Dedifferentiated amniotic fluid mesenchymal stem cell (primary cell): ENCODE results near the gene AAR2.
A peak's percentile ranks its signal among the peaks of the same experiment; 100 is the strongest.

Experiments used
- DNase-seq: peaks from one replicate; pipeline ENCODE4 v3.0.0-alpha.2; 2016; ENCODE audit errors: extremely low spot score

Gene AAR2, protein sequence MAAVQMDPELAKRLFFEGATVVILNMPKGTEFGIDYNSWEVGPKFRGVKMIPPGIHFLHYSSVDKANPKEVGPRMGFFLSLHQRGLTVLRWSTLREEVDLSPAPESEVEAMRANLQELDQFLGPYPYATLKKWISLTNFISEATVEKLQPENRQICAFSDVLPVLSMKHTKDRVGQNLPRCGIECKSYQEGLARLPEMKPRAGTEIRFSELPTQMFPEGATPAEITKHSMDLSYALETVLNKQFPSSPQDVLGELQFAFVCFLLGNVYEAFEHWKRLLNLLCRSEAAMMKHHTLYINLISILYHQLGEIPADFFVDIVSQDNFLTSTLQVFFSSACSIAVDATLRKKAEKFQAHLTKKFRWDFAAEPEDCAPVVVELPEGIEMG

DNA sequence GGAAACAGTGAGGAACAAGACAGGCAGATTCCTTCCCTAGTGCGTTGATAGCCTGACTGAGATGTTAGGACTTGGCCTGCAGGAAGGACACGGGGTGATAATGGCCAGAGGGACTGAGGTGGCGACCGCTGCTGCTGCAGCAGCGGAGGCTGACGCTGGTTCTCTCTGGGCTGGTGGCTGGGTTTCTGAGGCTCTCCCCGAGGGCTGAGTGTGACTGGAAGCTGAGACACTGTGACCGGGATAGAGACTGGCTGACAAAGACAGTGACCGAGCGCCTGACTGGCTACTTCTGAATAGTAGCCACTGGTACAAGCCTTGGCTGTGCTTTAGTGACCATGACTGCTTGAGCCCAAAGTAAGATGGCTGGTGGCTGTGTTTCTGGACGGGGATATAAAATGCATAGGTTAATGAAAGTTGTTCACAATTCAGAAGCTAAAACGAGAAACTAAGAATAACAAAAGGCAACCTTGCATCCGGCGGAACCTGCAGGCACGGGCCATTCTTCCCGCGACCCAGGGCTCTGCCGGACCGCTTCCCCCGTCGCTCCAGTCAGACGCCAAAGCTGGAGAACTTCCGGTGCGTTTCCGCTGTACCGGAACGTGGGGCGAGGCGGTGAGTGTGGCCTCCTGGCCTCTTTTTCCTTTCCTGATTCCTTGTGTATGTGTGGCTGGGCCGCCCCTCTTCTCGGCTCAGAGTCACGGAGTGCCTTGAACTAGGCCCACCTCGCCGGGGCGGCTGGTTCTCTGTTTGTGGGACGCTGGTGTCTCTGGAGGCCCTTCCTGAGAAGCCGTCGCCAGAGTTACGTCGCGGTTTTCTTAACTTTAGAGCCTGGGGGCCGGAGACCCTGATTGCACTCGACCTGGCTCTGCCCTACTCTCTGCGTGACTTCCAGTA lies at the start of gene AAR2:
TSS of gene AAR2 (plus strand) at position 587 of the 894 bp plus-strand sequence. CDS start 3,391 bp downstream, outside the sequence.
- peak; percentile 58 for DNase-seq

DNA sequence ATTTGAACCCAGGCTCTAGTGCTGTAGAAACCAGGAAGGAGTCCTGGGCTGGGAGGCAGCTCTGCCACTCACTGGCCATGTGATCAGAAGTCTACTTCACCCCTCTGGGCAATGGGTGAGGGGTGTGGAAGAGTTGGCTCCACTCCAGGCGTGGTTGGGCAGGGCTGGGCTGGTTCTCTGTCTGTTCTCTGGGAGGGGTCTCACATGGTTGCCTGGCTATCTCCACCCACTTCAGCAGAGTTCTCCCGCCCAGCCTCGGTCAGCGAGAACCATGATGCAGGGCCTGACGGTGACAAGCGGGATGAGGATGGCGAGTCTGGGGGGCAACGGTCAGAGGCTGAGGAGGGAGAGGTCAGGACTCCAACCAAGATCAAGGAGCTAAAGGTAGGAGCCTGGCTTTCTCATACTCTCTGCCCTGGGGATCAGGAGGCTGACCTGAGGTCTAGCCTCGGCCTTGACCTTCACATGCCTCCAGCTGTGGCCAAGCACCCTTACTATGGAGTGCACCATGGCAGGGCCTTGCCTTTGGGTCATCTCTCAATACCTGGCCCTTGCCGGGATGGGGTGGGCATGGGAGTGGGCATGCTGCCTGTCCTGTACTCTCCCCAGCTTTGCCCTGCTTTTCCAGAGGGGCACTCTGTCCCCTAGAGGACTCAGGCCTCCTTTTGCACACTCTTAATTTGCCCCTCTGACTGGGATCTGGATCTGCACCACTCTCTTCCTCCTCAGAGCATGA lies 42.1 kb upstream of the AAR2 start:
- DNase-seq, result no peak

DNA sequence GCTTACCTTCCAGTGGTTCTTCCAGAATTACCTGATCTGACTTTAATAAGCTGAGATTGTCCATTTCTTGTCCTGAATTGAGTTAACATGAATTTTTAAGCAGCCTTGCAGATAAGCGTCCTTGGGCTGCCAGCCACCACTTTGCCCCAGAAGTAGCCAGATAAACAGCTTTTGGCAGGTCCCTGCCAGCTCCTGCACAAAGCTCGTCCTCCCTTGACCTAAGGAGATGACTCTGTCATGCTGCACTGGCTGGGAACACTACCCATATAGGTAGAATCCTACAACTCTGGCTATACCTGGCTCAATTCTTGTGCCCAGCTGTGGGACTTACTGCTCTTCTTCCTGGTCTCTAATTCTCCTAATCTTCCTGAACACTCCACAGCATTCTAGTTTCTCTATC lies 39.6 kb upstream of the AAR2 start:
- DNase-seq, result no peak

DNA sequence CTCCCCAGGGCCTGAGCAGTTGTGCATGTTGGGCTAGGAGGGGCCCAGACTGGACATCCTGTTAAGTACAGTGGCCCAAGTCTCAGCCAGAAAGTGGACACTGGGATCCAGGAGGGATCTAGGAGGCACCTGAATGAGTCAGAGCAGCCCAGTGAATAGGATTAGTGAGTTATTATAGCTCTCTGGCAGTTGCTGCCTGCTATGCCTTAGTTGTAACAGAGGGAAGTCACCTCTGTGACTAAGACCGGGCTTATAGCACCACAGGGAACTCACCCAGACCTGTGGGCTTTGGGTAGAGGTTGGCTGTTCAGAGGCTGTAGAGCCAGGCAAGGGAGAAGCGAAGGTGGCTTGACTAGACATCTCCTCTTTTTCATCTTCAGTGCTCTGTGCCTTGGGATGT lies 39.0 kb upstream of the AAR2 start:
- DNase-seq, result no peak

DNA sequence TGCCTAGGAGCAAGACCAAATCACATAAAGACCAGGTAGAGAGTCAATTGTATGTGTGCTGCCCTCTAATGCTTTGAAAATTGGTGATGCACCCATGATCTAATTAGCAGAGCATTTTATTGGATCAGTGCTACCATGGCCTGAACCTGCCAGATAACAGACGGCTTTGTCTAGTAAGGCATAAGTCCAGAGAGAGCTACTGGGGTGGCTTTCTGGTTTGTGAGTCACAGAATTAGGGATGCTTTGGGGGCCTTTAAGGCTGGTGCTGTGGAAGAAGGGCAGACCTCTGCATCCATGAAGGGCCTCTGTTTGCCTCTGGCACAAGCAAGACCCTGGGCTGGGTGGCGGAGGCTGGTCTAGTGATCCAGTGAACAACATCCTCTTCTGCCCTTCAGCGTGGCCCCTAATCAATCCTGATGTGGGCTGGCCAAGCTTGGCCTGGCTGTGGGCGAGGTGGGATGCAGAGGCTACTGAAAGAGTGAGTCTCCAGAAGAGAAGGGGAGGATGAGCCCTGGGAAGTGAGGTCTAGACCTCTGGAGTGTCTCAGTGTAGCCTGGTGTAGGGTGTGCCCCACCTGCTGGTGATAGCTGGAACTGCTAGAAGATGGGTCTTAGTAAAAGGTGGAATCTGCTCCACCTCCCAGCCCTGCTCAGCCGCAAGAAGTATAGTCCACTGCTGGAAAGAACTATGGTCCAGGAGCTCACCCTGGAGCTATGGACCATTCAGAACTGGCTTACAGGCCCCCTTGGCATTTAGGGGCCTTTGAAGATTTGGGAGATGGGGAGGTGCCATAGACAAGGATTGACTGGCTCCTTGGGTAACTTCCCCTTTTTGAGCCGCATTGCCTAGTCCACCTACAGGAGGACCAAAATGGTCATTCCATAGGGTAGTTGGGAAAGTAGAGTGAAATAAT lies 36.7 kb upstream of the AAR2 start:
- DNase-seq, result peak; percentile 71

DNA sequence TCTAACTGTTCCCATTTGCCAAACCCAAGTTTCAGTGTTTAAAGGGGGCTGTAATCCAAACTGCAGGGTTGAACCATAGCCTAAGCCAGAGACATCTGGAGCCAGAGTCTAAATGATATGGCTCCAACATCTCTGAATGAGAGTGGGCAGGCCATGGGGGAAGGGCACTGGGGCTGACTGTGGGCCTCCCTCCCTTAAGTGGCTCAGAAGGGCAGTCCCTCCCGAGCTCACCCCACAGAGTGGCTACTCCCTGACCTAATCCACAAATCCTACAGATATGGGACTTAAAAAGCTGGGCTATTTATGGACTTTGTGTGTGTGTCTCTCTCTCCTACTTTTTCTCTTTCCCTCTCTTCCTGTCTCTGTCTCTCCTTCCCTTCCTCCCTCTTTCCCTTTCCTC lies 35.8 kb upstream of the AAR2 start:
- no peak for DNase-seq

DNA sequence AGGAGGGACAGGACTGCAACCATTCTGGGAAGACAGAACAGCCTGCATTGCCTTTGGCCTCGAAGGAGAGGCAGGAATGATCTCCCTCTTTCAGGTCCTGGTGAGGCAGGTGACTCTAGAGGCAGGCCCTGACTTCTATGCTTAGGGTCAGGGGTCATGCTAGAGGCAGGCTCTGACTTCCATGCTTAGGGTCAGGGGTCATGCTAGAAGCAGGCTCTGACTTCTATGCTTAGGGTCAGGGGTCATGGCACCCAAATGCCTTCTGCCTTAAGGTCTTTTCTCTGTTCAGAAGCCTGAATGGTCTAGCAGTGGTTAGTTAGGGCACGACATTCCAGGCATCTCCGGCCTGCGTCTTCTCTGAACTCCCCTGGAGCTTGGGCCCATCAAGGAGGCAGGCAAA lies 35.1 kb upstream of the AAR2 start:
- no peak for DNase-seq

DNA sequence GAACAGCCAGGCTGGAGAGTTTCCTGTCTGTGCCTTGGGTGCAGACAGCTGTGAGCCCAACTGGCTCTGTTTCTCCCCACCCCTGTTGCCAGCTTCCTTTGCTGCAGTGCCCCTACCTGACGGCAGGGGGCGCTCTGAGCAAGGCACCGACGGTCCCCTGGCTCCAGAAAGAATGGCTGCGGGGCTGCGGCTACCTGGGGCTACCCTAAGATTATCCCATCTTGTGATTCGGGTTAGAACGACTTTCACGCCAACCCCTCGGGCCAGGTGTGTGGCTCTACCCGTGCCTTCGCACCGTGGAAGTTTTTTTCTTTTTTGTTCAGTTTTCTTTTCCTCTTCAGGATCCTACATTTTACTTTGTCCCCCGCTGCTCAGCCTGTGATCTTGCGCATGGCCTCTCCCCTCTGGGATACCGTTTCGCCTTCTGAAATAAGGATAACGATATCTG lies 33.4 kb upstream of the AAR2 start:
- no peak for DNase-seq

DNA sequence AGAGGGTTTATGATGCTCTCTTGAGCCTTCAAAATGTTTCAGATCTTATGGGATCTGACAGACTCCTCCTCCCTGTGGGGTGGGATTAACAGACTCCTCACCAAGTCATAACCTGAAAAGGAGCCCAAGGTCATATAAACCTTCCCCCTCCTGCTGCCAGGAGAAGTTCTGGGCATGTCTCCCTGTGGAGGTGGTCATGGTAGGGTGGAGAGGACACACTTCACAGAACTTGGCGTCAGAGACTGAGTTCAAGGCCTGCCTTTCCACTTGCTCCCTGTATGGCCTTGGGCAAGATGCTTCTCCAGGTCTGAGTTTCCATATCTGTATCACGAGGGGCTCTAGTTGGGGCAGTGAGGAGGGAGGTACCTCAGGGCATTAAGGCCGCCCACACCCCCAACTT lies 32.4 kb upstream of the AAR2 start:
- DNase-seq, result no peak

DNA sequence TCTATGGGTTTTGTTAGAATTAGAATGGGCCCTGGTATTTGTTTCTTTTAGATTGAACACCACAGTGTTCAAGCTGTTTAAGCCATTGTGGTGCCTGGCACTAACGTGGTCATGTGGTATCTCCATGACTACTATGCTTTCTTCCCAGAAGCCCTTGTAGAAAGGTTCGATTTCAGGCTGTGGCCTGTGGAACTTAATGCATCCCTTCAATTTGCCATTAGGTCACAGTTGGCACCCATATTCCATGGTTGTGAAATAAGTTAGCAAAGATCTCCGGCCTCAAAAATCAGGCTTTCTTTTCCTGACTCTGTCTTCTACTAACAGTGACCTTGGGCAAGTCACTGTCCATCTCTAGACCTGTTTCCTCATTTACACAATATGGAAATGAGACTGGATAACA lies 31.3 kb upstream of the AAR2 start:
- DNase-seq, result no peak

DNA sequence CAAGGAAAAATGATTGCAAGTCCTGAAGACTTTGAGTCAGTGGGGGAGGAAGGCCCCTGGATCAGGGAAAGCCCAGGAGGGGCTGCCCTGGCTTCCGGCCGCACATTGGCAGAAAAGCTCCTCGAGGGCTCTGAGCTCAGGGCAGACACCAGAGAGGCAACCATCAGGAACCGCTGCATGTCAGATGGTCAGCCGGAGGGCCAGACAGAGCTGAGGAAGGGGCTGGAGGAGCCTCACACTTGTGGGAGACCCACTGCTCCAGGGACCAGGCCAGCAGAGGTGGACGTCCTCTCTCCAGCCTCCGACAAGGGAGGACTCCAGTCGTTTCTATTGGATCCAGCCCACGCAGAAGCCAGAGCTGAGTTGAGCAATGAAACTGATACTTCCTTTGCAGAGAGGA lies 30.2 kb upstream of the AAR2 start:
- no peak for DNase-seq

DNA sequence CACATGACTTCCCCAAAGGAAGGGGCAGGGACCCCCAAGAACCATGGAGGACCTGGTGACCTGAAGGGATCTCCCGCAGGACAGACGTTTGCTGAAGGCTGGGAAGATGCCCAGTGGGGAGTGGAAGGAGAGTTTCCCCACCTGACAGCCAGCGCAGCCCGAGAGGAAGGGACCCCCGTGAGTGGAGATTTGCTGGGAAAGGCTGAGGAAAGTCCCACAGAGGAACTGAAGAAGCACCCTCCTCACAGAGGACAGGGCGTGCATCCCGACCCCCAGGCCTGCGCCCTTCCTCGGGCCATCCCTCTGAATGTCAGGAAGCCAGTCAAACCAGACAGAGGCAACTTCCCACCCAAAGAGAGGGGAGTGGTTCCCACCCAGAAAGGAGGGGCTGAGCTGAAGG lies 29.6 kb upstream of the AAR2 start:
- no peak for DNase-seq

DNA sequence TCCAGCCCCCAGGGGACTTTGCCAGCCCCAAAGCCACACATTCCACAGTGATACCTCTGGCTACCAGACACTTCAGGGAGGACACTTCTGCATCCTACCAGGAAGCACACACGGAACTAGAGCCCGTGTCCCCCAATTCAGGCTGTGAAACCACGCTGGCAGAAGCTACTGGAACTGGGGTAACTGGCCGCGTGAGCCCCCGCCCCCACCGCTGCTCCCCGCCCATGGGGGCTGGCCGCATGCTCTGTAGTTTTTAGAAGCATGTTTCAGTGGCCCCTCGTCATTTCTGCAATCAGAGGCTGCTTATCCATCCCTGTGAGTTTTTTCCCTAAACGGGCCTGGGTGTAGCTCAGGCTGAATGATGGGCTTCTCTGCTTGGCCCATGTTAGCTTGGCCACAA lies 28.7 kb upstream of the AAR2 start:
- DNase-seq, result no peak

DNA sequence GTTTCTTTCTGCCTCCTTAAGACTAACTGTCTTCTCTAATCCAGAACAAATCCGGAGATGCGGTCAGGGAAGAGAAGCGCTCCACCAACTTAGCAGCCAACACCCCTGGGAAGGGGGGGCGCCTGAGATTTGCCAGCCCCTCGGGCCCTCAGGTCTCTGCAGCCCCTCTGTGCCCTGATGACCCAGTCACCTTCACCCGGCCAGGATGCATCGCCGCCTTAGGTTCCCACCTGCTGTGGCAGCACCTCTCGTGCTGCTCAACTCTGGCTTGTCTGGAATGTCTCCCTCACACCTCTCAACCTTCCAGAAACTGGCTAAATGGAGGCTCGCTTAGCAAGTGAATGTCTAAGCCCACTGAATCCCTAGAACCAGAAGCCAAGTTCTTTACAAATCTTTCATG lies 28.0 kb upstream of the AAR2 start:
- no peak for DNase-seq

DNA sequence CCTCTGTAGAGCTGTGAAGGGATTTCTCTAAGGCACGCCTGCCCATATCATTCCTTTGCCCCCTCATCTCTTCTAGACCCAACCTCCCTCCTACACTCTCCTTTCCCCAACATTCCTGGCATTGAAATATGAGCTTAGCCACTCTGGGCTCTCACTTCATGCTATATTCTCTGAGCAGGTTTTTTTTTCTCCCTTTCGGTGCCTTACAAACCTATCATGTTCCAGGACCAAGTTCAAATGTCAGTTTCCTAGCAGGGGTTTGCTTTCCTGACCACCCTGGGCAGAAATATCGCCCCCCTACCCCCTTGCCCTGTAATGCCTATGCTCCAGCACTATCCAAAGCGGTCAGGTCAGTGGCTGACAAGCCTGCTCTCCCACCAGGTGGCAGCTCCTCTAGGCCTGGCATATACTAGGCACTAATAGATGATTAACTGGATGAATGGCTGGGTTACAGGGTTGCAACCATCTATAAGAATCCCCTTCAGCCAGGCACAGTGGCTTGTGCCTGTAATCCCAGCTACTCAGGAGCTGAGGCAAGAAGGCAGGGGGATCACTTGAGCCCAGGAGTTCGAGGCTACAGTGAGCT lies 25.7 kb upstream of the AAR2 start:
- DNase-seq, result no peak

DNA sequence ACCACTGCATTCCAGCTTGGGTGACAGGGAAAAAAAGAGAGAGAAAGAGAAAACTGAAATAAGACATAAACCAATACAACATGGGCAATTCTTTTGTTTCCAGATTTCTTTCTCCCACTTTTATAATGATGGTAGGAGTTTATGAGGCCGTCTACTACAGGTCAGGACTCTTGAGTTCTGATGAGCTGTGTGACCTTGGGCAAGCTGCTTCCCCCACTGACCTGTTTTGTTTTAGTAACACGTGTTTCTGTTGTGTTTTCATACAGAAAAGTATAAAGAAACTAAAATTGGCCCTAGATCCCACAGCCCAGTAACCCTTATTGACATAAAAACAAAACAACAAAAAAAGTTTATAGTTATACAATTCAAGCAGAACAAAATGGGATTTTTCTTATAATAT lies 22.9 kb upstream of the AAR2 start:
- no peak for DNase-seq

DNA sequence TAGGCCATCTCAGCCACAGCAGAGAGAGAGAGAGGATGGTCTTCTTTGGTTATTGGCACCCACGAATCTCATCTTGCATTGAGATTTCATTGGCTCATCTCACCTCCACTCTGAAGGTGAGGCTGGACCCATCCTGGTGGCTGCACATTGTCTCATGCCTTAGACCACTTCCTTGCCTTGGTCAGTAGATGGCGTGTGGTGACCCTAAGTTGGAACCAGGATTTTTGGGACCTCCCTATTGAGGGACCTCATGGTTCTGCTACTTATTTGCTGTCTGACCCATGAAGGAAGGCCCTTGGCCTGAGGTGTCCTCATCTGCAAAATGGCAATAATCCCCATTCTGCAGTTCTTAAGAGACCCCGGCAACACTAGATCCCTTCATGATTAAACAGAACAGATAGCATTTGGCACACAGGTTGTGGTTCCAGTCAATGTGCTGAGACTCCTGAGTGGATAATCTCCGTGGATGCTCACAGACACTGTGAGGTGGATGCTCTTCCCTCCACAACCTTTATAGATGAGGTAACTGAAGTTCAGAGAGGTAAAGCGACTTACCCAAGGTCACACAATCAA lies 21.5 kb upstream of the AAR2 start:
- no peak for DNase-seq

DNA sequence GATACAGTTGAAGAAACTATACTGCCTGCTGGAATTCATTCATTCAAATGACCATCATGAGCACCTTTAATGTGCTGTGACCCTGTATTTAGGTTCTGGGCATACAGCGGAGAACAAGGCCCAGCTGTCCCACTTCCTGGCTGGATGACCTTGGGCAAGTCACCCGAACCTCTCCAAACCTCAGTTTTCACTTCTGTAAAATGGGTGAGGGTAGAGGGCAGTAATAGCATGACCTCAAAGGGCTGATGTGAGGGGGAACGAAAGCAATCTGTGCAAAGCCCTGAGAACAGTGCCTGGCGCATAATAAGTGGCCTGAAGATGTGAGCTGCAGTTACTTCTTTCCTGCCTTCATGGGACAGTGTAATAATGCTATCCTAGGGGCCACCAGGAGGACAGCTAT lies 20.5 kb upstream of the AAR2 start:
- no peak for DNase-seq

DNA sequence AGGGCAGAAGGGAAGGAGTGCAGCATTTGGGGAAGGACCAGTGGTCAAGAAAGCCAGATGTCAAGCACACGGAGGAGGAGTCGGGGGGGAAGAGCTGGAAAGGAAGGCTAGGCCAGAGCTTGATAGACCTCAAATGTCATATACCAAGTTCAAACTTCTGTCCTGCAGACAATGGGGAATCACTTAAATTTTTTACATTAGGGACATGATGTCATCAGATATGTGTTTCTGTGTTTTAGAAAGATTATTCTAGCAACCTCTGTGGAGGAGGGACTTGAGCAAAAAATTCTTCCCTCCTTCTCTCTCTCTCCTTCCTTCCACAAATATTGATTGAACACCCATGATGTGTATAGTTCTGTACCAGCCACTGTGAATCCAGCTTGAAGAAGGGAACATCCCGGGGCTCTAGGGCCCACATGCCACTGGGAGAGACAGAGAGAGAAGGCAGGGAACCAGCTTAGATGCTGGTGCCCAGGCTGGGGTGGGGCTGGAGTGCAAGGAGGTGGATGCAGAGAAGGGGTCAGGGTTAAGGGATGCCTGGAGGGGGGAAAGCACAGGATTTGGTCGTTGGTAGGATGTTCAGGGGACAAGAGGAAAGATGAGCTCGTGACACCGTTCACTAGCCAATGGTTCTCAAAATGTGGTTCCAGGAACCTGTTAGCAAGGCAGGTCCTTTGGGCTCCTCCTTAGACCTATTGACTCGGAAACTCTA lies 19.8 kb upstream of the AAR2 start:
- no peak for DNase-seq

DNA sequence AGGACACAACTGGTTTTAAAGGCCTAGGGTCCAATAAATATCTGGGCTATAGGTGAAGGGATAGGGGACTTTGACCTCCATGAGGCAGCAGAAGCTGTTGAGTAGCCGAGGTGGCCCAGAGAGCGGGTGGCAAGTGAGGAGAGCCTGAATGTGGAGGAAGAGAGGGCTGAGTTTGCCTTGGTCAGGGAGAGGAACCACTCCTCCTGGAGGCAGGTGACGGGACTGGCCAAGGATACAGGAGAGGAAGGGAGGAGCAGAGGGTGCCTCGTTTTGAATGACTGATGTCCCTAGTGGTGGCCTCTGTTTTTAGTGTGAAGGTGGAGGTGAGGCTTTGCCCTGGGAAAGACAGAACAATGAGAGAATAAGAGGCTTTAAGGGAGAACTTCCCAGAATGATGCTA lies 19.1 kb upstream of the AAR2 start:
- no peak for DNase-seq
